WI38 (cell line): Measurements from ENCODE around the gene RNF41.

Experiments used
- H3K4me3 ChIP-seq: 2 replicates; pipeline ENCODE4 v1.5.1; 2011; ENCODE audit warnings: low read depth, mild to moderate bottlenecking, control low read depth, low read length
- TF ChIP-seq, protein P1 (sequence below): IDR thresholded peaks from 2 replicates; pipeline ENCODE4 v1.5.1; 2012; ENCODE audit warnings: low read depth, mild to moderate bottlenecking, control low read depth, low read length

The RNF41 gene

GRCh38 chr12:56193025-56193578 lies 28.6 kb downstream of the RNF41 start:
- no peak overlapping the region for H3K4me3 ChIP-seq
- TF ChIP-seq, protein P1, sequence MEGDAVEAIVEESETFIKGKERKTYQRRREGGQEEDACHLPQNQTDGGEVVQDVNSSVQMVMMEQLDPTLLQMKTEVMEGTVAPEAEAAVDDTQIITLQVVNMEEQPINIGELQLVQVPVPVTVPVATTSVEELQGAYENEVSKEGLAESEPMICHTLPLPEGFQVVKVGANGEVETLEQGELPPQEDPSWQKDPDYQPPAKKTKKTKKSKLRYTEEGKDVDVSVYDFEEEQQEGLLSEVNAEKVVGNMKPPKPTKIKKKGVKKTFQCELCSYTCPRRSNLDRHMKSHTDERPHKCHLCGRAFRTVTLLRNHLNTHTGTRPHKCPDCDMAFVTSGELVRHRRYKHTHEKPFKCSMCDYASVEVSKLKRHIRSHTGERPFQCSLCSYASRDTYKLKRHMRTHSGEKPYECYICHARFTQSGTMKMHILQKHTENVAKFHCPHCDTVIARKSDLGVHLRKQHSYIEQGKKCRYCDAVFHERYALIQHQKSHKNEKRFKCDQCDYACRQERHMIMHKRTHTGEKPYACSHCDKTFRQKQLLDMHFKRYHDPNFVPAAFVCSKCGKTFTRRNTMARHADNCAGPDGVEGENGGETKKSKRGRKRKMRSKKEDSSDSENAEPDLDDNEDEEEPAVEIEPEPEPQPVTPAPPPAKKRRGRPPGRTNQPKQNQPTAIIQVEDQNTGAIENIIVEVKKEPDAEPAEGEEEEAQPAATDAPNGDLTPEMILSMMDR = peak; percentile 61

DNA sequence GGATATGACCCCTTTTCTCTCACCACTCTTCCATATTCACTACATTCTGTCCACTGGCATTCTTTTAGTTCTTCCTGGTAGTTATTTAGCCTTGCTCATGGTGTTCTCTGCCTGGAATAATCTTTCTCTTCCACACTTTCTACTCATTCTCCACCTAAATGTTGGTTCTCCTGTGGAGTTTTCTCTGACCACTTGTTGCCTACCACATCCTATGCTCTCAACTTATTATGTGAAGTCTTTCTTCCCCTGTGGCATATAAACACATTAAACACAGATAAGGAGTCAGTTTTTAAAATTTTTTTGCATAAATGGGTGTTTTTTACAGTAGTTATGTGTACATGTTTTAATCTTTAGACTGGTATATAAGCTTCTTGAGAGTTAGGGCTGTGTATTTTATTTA lies 29.1 kb downstream of the RNF41 start:
- H3K4me3 ChIP-seq = no peak overlapping the region
- TF ChIP-seq, protein P1 = no peak

DNA sequence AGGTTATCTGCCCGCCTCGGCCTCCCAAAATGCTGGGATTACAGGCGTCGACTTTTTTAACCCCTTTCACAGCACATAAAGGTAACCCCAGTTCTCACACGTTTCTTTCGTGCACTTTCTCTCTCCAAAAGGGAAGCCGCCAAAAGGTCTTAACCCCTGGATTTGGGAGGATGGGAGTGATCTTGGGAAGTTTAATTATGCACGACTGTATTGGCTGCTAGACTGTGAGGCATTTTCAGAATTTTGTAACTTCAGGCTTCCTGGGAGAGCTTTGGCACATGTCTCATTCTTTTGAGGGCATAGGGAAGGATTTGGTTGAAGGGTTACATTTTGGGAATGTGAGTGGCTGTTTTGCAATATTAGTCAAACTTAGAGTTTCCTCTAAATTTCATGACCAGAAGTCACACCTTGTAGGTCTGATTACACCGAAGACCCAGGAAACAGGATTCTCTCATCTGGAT lies 31.0 kb downstream of the RNF41 start:
- TF ChIP-seq, protein P1 = no peak
- peak overlapping the region; percentile 84; the same call in 1 of the 2 replicates for H3K4me3 ChIP-seq

DNA sequence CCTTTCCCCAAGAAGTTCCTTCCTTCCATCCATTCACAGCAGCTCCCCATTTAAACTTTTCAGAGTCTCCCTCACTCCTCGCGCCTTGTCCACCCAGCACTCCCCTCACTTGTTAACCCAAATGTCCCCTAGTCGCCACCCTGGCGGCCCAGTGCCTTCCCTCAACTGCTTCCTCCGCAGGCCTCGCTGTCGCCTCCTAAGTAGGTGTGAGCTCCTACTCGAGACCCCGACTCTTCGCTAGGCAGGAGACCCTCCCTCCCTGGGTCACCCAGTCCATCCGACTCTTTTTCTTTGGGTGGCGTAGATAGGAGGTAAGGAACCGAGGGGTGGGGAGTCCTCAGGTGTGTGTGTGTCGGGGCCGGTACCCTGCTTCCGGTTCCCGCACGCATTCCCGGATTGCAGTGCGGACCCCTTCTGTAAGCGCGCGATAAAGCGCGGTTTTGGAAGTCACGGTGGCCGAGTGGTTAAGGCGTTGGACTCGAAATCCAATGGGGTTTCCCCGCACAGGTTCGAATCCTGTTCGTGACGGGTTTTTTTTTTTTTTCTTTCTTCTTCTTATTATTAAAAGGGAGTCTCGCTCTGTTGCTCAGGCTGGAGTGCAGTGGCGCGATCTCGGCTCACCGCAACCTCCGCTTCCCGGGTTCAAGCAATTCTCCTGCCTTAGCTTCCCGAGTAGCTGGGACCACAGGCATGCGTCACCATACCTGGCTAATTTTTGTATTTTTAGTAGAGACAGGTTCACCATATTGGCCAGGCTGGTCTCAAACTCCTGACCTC lies 31.6 kb downstream of the RNF41 start:
- TF ChIP-seq, protein P1 = no peak
- peak overlapping the region; percentile 84 for H3K4me3 ChIP-seq

DNA sequence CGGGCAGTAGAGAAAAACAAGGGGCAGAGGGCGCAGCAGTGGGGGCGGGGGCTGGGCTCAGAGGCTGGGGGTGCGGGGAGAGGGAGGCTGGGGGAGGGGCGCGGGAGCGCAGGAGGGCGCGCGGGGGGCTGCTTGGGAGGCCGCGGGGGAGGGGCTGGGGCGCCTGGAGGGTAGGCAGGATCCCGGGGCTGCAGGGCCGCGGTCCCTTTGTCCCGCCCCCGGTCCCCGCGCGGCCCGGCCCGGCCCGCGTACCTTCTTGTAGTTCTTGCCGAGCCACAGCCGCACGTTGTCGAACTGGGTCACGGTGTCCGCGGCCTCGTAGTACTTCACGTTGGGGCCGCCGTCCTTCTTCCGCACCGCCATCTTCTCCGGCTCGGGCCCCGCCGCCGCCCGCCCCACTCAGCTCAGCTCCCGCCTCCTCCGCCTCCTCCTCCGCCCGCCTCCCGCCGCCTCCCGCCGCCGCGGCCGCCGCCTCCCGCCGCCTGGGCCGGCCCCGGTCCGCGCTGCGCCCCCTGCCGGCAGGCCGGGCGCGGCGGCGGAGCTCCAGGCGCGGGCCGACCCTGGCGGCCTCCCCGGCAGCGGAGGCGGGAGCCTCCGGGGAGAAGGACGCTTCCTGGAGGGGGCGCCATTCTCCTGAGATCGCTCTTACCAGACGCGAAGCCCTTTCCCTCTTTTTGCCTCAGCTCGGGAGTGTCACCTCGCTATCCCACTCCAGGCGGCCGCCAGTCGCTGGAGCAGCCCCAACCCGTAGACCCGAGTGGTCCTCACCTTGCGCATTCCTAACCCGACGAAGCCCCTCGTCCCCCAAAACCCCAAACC lies 32.4 kb downstream of the RNF41 start, which contains the start of gene SMARCC2:
Gene SMARCC2, minus strand, starts transcription at position 385 of the 819 bp plus-strand sequence. Its CDS starts 22 bp downstream, at position 363.
- H3K4me3 ChIP-seq = peak within 1 kb of the TSS; percentile 90
- TF ChIP-seq, protein P1 = peak; percentile 59

DNA sequence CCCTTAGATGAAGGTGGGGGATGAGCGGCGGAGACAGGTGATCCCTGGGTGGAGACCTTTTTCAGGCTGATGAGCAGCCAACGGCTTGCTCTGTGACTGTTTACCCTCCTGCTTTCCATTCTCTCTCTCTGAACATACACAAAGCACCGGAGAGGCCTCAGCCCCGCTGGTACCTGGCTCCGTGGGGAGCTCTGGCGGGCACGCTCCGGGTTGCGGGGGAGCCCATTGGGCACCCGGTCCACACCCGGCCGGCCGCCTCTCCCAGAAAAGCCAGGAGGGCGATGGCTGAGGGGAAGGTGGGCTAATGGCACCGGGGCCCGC lies 33.0 kb downstream of the RNF41 start:
- TF ChIP-seq, protein P1 = no peak

More for the DNA sequence above, 33.0 kb downstream of the RNF41 start:
- peak overlapping the region; percentile 90 for H3K4me3 ChIP-seq
